ENCODE measurements around the gene TMEM86B. TPM values are rescaled to one million over a fixed set of nuclear protein-coding genes. Genes with fewer than 3 reads are reported as not detected.
A peak's percentile ranks its signal among the peaks of the same experiment; 100 is the strongest.
"Not testable (repeated sequence)": the region's sequence is repeated elsewhere in the genome, so short reads cannot be mapped to it uniquely, and the experiment has no call there.

TMEM86B gene
- total RNA-seq, 6 experiments from 2014 or later = 8.8 to 22.2 (median 14.0) TPM

GRCh38 chr19:55206664-55207500 is 21.7 kb downstream of the TMEM86B start:
- Histone ChIP-seq H3K27ac (peak overlapping the region; percentile 90 to 95 (median 92)), H3K27me3 (no peaks in the 10 kb centered on the region), H3K9me3 (no peaks in the 10 kb centered on the region), H3K4me3 (peak overlapping the region; percentile 46 to 52 (median 48)), H3K36me3 (no peaks in the 10 kb centered on the region), H3K4me1 (peaks cover 0 to 7% (median 0%) of the 10 kb centered on the region in 4 donors)
- TF ChIP-seq, protein P1, sequence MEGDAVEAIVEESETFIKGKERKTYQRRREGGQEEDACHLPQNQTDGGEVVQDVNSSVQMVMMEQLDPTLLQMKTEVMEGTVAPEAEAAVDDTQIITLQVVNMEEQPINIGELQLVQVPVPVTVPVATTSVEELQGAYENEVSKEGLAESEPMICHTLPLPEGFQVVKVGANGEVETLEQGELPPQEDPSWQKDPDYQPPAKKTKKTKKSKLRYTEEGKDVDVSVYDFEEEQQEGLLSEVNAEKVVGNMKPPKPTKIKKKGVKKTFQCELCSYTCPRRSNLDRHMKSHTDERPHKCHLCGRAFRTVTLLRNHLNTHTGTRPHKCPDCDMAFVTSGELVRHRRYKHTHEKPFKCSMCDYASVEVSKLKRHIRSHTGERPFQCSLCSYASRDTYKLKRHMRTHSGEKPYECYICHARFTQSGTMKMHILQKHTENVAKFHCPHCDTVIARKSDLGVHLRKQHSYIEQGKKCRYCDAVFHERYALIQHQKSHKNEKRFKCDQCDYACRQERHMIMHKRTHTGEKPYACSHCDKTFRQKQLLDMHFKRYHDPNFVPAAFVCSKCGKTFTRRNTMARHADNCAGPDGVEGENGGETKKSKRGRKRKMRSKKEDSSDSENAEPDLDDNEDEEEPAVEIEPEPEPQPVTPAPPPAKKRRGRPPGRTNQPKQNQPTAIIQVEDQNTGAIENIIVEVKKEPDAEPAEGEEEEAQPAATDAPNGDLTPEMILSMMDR (IDR thresholded peaks at IDR 0.05) = no peak
- peak; percentile 82 for TF ChIP-seq POLR2A (IDR thresholded peaks at IDR 0.05)
- ATAC-seq (peak; percentile 88 to 98 (median 96)), DNase-seq (peak; percentile 88 to 94 (median 93))
- WGBS (ENCODE audit: insufficient coverage, low coverage, low lambda C conversion rate, missing lambda C conversion rate) = 5% methylated on average over 22 of the region's 29 CpGs
- intact Hi-C loops (cut with DNase I) = no loop called here

- H3K4me3 ChIP-seq; ATAC-seq; DNase-seq; H3K36me3 ChIP-seq; H3K9me3 ChIP-seq; H3K4me1 ChIP-seq; intact Hi-C loops (cut with DNase I); H3K27ac ChIP-seq; H3K27me3 ChIP-seq: not testable (repeated sequence)
- TF ChIP-seq, protein P1 (IDR thresholded peaks at IDR 0.05) = peak in 1 of 4 donors; percentile 13
- 72% methylated on average over 6 of the region's 10 CpGs for WGBS (ENCODE audit: insufficient coverage, low coverage, low lambda C conversion rate, missing lambda C conversion rate)
These were observed 26.4 kb downstream of the TMEM86B start for GRCh38 chr19:55202199-55202598.

- intact Hi-C loops (cut with DNase I) = loop anchor here in 1 of 2 donors (10.0 kb wide), 1 partner anchor 55 kb away; the partner anchor contains the start of gene PPP6R1
- WGBS (ENCODE audit: insufficient coverage, low coverage, low lambda C conversion rate, missing lambda C conversion rate) = 29% methylated on average over 2 of the region's 5 CpGs
- ATAC-seq = no peak
- no peaks in the 10 kb centered on the region for H3K4me1 ChIP-seq
- H3K36me3 ChIP-seq = peaks cover 0 to 8% (median 3%) of the 10 kb centered on the region in 4 donors
- H3K4me3 ChIP-seq = no peak overlapping the region
- no peaks in the 10 kb centered on the region for H3K27me3 ChIP-seq
- no peak for DNase-seq
- TF ChIP-seq, protein P1 (IDR thresholded peaks at IDR 0.05) = no peak
- TF ChIP-seq POLR2A (IDR thresholded peaks at IDR 0.05) = no peak
- no peak overlapping the region for H3K27ac ChIP-seq
- no peaks in the 10 kb centered on the region for H3K9me3 ChIP-seq
These were observed 28.9 kb downstream of the TMEM86B start for GRCh38 chr19:55199620-55200204.

DNA sequence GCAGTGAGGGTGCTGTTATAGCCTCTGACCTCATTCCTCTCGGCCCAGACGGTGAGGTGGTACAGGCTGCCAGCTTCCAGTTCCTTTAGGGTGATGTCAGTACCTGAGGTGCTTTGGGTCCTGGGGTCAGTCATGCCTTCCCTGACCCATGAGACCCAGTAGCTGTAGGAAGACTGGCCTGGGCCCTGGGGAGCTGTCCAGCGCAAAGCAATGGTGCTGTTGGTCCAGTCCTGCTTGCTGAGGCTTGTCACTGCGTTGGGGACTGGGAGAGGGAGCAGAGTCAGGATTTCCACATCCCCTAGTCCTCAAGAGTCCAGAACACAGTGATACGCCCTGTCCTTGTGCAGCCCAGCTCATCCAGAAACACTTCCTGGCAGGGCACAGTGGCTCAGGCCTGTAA is 29.9 kb downstream of the TMEM86B start:
- Histone ChIP-seq H3K36me3 (peaks cover 0 to 8% (median 3%) of the 10 kb centered on the region in 4 donors), H3K9me3 (no peaks in the 10 kb centered on the region), H3K27ac (no peak overlapping the region), H3K4me1 (no peaks in the 10 kb centered on the region), H3K4me3 (no peak overlapping the region), H3K27me3 (no peaks in the 10 kb centered on the region)
- 100% methylated on average over 1 of the region's 5 CpGs for WGBS (ENCODE audit: insufficient coverage, low coverage, low lambda C conversion rate, missing lambda C conversion rate)
- no peak for TF ChIP-seq POLR2A (IDR thresholded peaks at IDR 0.05)
- TF ChIP-seq, protein P1 (IDR thresholded peaks at IDR 0.05) = no peak
- ATAC-seq = no peak
- no peak for DNase-seq
- intact Hi-C loops (cut with DNase I) = loop anchor here in 1 of 2 donors (10.0 kb wide), 1 partner anchor 56 kb away; the partner anchor contains the start of gene PPP6R1

Measured in right lobe of liver (tissue), 6 donors.